Esophagus squamous epithelium (tissue), 4 donors: ENCODE measurements around the gene HAPLN3.

Experiments used
- CTCF ChIP-seq, 6 experiments: fragments of 450-650 bp in 4 of 6; fragments of 200-600 bp in 2 of 6; sonication (generic) in 2 of 6; IDR thresholded peaks; one replicate each; pipeline ENCODE4 v1.5.1; 2016 to 2019; ENCODE audit warnings: antibody characterized with exemption in 6 of 6, mild to moderate bottlenecking in 4 of 6, moderate library complexity in 4 of 6
- POLR2A ChIP-seq, 4 donors: fragments of 450-650 bp; IDR thresholded peaks; one replicate each; pipeline ENCODE4 v1.6.1; 2017; ENCODE audit warnings: antibody characterized with exemption in 4 of 4, mild to moderate bottlenecking in 4 of 4, moderate library complexity in 3 of 4

- TF ChIP-seq CTCF (IDR thresholded peaks at IDR 0.05) (no peak), POLR2A (IDR thresholded peaks at IDR 0.05) (no peak)
Observed at GRCh38 chr15:88872106-88872505, 23.2 kb downstream of the HAPLN3 start.
